Neural progenitor cell (in vitro differentiated cells): ENCODE data around the gene ADM5.

Experiments used
- EZH2 ChIP-seq: fragments of 200-600 bp; sonication (generic); IDR thresholded peaks from 2 replicates; pipeline ENCODE4 v1.6.1; 2017; ENCODE audit warnings: antibody characterized with exemption, mild to moderate bottlenecking, moderate library complexity
- TF ChIP-seq, protein P1 (sequence below): fragments of 200-600 bp; sonication (generic); IDR thresholded peaks from 2 replicates; pipeline ENCODE4 v1.5.1; 2017; ENCODE audit warnings: antibody characterized with exemption, mild to moderate bottlenecking

DNA sequence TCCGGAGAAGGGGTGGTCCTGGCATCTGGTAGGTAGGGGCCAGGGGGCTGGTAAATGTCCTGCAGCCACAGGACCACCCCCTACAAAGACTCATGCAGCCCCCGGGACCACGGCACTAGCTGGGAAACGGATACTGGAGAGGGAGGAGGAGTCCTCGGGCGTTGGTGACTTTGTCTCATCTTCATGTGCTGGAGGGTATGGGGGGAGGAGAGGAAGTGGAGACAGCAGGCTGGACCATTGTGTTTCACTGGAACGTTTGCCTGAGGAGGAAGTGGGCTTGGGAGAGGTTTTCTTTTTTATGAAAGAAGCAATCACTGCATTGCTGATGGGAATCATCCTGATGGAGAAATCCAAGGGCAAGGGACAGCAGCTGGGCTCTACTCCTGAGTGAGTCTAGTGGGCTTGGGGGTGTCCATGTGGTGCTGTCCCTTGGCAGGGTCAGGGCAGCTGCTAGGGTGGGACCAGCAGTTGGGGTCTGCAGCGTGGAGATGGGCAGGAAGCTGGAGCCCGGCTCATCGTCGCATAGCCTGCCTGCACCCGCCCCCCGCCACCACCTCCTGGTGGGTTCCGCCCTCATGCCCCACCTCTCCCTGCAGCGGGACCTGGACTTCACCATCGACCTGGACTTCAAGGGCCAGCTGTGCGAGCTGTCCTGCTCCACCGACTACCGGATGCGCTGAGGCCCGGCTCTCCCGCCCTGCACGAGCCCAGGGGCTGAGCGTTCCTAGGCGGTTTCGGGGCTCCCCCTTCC, 1.7 kb upstream of the ADM5 start:
- TF ChIP-seq, protein P1, sequence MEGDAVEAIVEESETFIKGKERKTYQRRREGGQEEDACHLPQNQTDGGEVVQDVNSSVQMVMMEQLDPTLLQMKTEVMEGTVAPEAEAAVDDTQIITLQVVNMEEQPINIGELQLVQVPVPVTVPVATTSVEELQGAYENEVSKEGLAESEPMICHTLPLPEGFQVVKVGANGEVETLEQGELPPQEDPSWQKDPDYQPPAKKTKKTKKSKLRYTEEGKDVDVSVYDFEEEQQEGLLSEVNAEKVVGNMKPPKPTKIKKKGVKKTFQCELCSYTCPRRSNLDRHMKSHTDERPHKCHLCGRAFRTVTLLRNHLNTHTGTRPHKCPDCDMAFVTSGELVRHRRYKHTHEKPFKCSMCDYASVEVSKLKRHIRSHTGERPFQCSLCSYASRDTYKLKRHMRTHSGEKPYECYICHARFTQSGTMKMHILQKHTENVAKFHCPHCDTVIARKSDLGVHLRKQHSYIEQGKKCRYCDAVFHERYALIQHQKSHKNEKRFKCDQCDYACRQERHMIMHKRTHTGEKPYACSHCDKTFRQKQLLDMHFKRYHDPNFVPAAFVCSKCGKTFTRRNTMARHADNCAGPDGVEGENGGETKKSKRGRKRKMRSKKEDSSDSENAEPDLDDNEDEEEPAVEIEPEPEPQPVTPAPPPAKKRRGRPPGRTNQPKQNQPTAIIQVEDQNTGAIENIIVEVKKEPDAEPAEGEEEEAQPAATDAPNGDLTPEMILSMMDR = no peak
- TF ChIP-seq EZH2 = no peak
